Stimulated activated CD4-positive, alpha-beta T cell treated with anti-CD3 and anti-CD28 coated beads, Interleukin-12 subunit alpha, Interleukin-12 subunit beta, amount 100 ng/mL, for 24 hours (primary cell): ENCODE measurements around the gene ABTB1.
A peak's percentile ranks its signal among the peaks of the same experiment; 100 is the strongest.
"Not testable (repeated sequence)": the region's sequence is repeated elsewhere in the genome, so short reads cannot be mapped to it uniquely, and the experiment has no call there.

Experiments used
- DNase-seq, 2 experiments: peaks; one replicate each; pipeline ENCODE4 v3.0.0-alpha.2; 2020; ENCODE audit warnings: low read depth in 2 of 2

The ABTB1 gene

DNA sequence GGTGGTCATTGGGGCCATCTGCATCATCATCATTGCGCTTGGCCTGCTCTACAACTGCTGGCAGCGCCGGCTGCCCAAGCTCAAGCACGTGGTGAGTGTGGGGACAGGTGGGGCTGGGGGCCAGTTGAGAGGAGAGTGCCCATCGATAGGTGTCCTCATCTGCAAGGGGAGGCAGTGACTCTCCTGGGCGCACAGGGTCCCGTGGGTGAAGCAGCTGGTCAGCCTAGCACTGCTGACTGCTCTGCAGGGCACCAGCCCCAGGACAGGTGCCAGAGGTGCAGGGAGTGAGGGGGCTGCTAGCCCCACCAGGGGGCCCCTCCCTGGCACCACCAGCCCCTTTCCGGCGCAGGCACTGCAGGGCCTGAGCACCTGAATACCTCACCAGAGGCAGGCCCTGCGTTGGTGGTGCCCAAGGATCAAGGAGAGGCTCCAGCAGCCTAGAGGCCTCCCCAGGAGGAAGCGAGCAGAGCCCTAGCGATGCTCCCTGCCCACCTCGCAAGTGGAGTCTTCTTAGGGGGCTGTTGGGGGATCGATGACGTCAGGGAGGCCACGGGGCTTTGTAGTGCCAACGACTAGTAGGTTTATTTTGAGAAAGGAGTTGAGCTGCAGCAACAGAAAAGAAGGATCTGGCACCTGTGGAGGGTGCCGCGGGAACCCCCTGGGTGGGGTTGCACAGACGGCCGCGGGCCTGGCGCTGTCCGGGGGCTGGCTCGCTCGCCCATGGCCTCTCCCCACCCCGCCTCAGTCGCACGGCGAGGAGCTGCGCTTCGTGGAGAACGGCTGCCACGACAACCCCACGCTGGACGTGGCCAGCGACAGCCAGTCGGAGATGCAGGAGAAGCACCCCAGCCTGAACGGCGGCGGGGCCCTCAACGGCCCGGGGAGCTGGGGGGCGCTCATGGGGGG is 976 bp upstream of the ABTB1 start:
- peak in 1 of 2 experiments; percentile 11 for DNase-seq

DNA sequence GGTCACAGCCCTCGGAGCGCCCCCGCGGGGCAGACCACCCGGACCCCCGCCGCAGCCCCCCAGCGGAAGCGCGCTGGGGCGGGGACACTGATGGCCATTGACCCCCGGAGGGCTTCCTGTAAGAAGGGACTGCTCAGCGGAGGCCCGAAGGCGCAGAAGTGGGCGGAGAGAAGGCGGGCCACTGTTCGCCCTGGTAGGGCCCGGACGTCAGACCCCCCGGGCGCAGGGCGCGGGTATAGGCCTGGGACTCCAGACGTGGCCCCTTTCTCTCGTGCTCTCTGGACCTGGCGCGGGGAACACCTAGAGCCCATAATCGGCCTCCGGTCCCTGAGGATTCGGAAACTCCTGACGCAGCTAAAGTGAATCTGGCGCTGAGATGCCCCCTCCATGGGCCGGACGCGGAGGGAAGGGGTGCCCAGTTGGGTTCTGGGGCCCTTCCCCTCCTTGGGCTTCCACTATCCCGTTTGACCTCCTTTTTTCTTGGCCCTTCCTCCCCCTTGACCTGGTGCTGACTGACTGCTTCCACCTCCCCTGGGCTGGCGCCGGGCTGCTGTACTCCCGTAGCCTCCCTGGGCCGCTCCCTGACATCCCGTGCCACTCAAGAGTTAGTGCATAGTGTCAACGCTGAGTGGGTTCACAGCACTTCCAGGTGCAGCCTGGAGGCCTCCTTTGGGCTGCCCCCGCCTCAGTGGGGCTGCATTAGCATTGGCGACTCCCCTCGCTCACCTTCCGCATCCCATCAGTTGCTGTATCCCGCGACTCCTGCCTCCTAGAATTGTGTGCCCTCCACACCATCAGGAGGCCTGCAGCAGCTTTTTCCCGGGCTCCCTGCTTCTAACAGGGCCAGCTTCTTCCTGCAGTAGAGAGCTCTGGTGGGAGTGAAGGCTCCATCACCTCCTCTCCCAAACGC is 694 bp downstream of the ABTB1 start:
- peak; percentile 18 to 39 for DNase-seq

DNA sequence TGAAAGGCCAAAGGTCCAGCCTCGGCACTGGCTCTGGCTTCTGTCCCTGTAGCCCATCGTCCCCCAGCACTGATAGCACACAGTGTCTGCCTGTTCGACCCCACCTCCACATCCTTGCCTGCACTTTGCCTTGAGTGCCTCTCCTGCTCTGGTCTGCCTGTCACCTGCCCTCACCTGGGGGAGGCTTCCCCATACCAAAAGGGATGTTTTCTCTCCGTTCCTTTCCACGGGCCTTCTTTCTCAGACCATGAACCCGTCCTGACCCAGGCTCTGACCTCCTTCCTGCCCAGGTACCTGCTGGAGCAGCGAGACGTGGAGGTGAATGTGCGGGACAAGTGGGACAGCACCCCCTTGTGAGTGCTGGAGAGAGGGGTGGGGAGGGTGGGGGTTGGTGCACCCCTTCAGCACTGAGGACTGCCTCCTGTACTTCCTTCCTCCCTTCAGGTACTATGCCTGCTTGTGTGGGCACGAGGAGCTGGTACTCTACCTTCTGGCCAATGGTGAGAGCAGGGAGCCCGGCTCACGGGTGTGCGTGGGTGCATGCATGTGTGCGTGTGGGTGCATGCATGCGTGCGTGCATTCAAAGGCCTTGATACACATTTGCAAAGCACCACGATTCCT is 1.5 kb downstream of the ABTB1 start:
- DNase-seq, result no peak

GRCh38 chr3:127674790-127675189 is 2.0 kb downstream of the ABTB1 start:
- no peak for DNase-seq

DNA sequence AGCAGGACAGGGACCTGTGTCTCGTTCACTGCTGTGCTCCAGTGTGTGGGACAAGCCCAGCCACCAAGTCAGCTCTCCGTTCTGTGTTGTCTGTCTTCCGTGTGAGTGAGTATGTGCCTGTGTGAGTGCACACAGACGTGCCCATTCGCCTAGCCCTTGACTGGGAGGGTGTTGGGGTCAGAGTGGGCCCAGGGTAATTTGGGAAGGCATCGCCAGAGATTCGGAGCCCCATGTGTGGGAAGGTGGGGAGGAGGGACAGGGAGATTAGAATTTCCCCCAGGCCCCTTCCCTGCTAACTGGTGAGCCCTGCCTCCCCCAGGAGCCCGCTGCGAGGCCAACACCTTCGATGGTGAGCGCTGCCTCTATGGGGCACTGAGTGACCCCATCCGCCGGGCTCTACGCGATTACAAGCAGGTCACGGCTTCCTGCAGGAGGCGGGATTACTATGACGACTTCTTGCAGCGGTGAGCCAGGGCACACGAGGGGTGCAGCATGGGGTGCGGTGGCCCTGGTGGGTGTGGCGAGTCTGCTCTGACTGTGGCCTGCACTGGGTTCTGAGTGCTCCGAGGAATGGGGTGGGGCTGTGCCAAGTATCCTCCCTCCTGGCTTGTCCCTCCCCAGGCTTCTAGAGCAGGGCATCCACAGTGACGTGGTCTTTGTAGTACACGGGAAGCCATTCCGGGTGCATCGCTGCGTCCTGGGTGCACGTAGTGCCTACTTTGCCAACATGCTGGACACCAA is 3.1 kb downstream of the ABTB1 start:
- no peak for DNase-seq

- DNase-seq, result no peak
Measured at GRCh38 chr3:127676456-127676855, 3.7 kb downstream of the ABTB1 start.

GRCh38 chr3:127676921-127677351 is 4.2 kb downstream of the ABTB1 start:
- no peak for DNase-seq

DNA sequence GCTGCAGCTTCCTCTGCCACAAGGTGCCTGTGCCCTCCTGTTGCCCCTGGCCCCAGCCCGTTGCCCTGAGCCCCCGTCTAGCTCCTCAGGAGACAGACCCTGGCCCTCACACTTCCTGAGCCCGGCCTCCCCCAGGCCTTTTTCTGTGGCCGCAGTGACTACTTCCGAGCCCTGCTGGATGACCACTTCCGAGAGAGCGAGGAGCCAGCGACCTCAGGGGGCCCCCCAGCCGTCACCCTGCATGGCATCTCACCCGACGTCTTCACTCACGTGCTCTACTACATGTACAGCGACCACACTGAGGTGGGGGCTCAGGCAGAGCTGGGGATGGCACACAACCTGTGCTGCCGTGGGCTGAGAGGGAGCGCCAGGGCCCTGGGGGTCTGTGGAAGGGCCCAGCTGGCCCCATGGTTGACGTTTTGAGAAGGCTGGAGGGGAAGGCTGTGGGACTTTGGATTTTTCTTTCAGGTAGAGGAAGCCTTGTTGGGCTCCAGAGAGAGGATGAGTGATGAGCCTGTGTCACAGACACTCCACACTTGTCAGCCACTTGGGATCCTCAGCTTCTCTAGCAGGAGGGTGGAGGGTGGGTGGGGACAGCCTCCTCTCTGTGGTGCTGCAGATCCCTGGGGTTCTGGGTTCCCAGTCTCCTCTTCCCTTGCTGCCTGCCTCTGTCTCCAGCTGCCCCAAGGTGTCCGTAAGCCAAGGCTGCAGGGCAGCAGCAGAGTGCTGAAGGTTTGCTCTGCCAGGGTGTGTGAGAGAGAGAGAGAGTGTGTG is 5.0 kb downstream of the ABTB1 start:
- no peak for DNase-seq

- DNase-seq, result no peak
Measured at GRCh38 chr3:127678315-127678599, 5.5 kb downstream of the ABTB1 start.

GRCh38 chr3:127678611-127679533 is 6.1 kb downstream of the ABTB1 start:
- no peak for DNase-seq

DNA sequence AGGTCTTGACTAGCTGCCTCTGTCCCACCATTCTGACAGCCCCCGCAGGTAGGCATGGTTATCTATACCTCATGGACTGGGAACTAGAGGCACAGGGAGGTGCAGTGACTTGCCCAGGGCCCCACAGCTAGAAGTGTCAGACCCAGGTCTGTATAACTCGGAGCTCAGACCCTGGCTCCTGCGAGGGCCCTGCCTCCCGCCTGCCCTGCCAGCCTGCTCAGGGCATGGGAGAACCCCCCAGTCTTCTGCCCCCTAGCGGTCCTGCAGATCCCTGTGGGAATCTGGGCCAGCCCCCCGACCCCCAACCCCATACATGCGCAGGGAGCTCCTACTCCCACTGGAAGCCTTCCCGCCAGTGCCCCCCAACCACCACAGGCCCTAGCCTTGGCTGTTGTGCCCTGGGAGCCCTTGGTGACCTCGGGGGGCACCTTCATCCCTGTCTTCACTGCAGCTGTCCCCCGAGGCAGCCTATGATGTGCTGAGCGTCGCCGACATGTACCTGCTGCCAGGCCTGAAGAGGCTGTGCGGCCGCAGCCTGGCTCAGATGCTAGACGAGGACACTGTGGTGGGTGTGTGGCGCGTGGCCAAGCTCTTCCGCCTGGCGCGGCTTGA is 6.9 kb downstream of the ABTB1 start:
- no peak for DNase-seq

- DNase-seq, result no peak
Measured at GRCh38 chr3:127680146-127680661, 7.5 kb downstream of the ABTB1 start.

- DNase-seq, result no peak
Measured at GRCh38 chr3:127680798-127681221, 8.1 kb downstream of the ABTB1 start.

GRCh38 chr3:127682175-127682554 is 9.4 kb downstream of the ABTB1 start:
- not testable (repeated sequence) for DNase-seq

GRCh38 chr3:127682561-127682960 is 9.8 kb downstream of the ABTB1 start:
- DNase-seq, result no peak

DNA sequence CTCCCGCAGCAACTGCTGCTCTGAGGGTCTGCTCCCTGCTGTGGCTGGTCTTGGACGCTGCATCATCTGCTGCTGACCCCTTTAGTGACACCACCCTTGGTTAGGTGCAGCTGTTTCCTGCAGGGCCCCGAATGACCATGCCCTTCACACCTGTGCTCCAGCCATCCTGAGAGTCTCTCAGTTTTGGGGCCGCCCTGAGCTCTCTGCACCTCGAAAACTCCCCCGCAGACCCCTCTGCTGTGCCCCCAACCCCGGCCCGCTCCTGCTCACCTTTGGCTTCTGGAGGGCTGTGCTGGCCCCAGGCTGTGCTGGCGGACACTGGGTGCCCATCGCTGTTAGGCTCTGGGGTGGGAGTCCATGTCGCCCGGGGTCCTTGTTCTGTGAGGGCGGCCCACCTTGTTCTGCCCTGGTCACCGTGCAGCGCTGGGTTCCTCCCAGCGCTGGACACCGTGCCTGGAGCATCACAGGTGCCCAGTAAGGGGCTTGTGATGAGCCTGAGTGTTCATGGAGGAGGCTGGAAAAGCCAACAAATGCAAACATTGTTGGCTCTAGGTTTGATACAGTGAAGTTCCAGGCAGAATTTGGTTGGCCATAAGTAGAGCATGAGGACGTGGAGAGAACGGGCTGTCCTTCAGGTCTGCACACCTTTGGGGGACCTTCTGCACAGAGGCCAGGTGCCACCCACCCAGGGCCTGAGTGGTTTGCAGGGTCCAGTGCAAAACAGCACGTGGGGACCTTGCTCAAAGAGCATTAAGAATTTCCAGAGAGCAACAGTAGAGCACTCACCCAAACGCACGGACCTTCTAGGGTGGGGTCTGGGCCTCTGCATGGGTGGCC is 12.3 kb downstream of the ABTB1 start:
- no peak for DNase-seq

- DNase-seq, result no peak
Measured at GRCh38 chr3:127685708-127686511, 13.2 kb downstream of the ABTB1 start.
